SK-N-SH (cell line): ENCODE results near the gene GDPD3.
A peak's percentile ranks its signal among the peaks of the same experiment; 100 is the strongest.

ENCODE experiments used
- CTCF ChIP-seq: fragments of 200-600 bp; sonication (generic); IDR thresholded peaks from 2 replicates; pipeline ENCODE4 v1.6.1; 2017; ENCODE audit warnings: antibody characterized with exemption, mild to moderate bottlenecking, moderate library complexity
- EP300 ChIP-seq, 2 experiments: IDR thresholded peaks; 2 replicates each; pipeline versions ENCODE4 v1.4.0 to v1.6.1; 2012; ENCODE audit warnings: borderline replicate concordance in 1 of 2, low read depth in 1 of 2, low read length in 1 of 2
- EZH2phosphoT487 ChIP-seq: fragments of 200-600 bp; sonication (generic); IDR thresholded peaks from 2 replicates; pipeline ENCODE4 v1.6.1; 2017; ENCODE audit warnings: low read depth, mixed run types, mild to moderate bottlenecking, antibody characterized with exemption, moderate library complexity, borderline replicate concordance
- FOSL2 ChIP-seq: IDR thresholded peaks from 2 replicates; pipeline ENCODE4 v1.4.0; 2012; ENCODE audit warnings: low read depth, mild to moderate bottlenecking, moderate library complexity, borderline replicate concordance
- IRF3 ChIP-seq: fragments of 150-350 bp; IDR thresholded peaks from 2 replicates; pipeline ENCODE4 v1.6.1; 2016; ENCODE audit warnings: mild to moderate bottlenecking, low read depth, low read length
- JUND ChIP-seq: IDR thresholded peaks from 2 replicates; pipeline ENCODE4 v1.4.0; 2012
- POLR2AphosphoS5 ChIP-seq: IDR thresholded peaks from 2 replicates; pipeline ENCODE4 v1.6.1; 2012; ENCODE audit warnings: low read depth, low read length

DNA sequence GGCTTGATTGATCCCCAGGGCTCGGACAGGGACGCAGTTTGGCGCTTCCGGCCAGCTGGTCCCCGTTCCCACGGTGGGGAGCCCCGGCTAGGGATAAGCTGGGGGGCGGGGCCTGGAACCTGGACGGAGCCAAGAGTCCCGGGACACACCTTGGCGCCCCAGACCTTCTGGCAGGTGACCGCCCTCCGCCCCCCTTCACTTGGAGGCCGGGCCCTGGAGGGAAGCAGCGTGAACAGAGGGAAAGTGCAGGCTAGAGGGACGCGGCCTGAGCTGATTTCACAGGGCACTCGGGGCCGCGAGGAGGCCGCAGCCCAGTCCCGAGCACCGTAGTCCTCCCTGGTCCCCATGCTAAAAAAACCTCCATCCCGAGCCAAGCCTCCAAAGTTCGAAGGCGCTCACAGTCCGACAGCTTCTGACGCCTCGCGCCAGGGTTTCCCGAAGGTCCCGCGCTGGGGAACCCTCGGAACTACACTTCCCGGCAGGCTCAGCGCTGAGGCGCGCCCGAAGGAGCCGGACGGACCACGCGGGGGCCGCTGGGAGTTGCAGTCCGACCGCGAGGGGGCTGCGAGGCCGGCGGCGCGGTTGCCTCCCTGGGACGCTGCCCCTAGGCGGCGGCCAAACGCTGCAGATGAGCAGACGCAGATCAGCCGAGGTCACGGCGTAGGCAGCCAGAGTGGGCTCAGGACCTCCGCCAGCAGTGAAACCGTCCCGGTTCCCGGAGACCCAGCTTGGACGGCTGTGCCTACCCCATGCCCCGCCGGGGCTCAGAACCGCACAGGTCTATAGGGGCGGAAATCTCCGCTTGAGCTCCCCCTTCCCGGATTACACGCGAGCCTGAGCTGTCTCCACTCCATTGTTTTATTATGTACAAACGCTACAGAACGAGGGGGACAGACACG is 21.6 kb downstream of the GDPD3 start, which contains the start of gene TBX6:
- TF ChIP-seq POLR2AphosphoS5 (no peak), EP300 (IDR thresholded peaks at IDR 0.05; ENCODE audit: borderline replicate concordance in 1 of 2, low read depth in 1 of 2, low read length in 1 of 2) (no peak; a peak in 1 of 4 replicates), IRF3 (no peak), CTCF (peak; percentile 58), FOSL2 (no peak), JUND (no peak), EZH2phosphoT487 (no peak)
